K562 (cell line): Measurements from ENCODE around the gene AMELX. TPM values are rescaled to one million over a fixed set of nuclear protein-coding genes. Genes with fewer than 3 reads are reported as not detected.

Source experiments
- ATAC-seq: fragments of 200-7000 bp; cut with Tn5 transposase; 3 replicates; pipeline ENCODE4 v1.9.1; 2020; ENCODE audit warnings: moderate library complexity
- BruUV-seq: library from RNA; stranded (reverse); fragments of 400-500 nt; replicated peaks from 2 replicates; lab custom pipeline; 2021; lab: Mats Ljungman, UMichigan
- CTCF ChIA-PET: fragments of 300-600 bp; formaldehyde crosslinking; extraction: SDS; loops from one replicate; lab custom pipeline; 2021; ENCODE audit warnings: low intra/inter-chr PET ratio; lab: Yijun Ruan, JAX
- POLR2A ChIA-PET: fragments of 300-600, 350-650 bp; sonication (Branson Sonifier 250); formaldehyde crosslinking; extraction: SDS; loops from one replicate; lab custom pipeline; 2021; ENCODE audit warnings: antibody characterized with exemption, inconsistent platforms; lab: Yijun Ruan, JAX
- DNase-seq, 4 experiments: peaks; one replicate each; pipeline versions ENCODE4 v3.0.0 to v3.0.0-alpha.2; 2011 to 2018; ENCODE audit warnings: low spot score in 3 of 4, mixed read lengths in 3 of 4; ENCODE audit errors: extremely low read depth in 1 of 4
- FAIRE-seq: peaks from 2 replicates; lab custom pipeline; 2011; peaks lifted over from hg19 to GRCh38; lab: Jason Lieb, UNC
- H2AFZ ChIP-seq: 2 replicates; pipeline ENCODE4 v1.6.0; 2011; ENCODE audit warnings: low read depth, low read length, control low read depth, inconsistent platforms
- H3K27ac ChIP-seq: fragments of 200-600 bp; 3 replicates; pipeline ENCODE4 v1.8.0; 2011; ENCODE audit warnings: low read depth, mild to moderate bottlenecking, control low read depth, inconsistent platforms, low read length, moderate library complexity, mixed read lengths; ENCODE audit errors: extremely low read depth
- H3K27me3 ChIP-seq, 2 experiments: fragments of 300-600 bp in 1 of 2; 2 replicates in 1 of 2; 3 replicates in 1 of 2; pipeline versions ENCODE4 v1.6.0 to v1.8.0; 2011; ENCODE audit warnings: inconsistent platforms in 2 of 2, low read length in 2 of 2, mild to moderate bottlenecking in 1 of 2, mixed read lengths in 1 of 2, moderate library complexity in 1 of 2; ENCODE audit not compliant: control insufficient read depth in 2 of 2, insufficient read depth in 2 of 2
- H3K36me3 ChIP-seq: fragments of 300-600 bp; 3 replicates; pipeline ENCODE4 v1.8.0; 2011; ENCODE audit warnings: mild to moderate bottlenecking, low read length, inconsistent platforms; ENCODE audit not compliant: control insufficient read depth, insufficient read depth
- H3K4me1 ChIP-seq, 2 experiments: fragments of 200-600 bp in 1 of 2; replicated peaks in 1 of 2; 2 replicates in 1 of 2; 3 replicates in 1 of 2; pipeline versions ENCODE4 v1.5.1 to v1.8.0; 2011; ENCODE audit warnings: inconsistent platforms in 2 of 2, low read length in 2 of 2, mild to moderate bottlenecking in 1 of 2, mixed read lengths in 1 of 2, moderate library complexity in 1 of 2; ENCODE audit not compliant: control insufficient read depth in 2 of 2, insufficient read depth in 2 of 2
- H3K4me2 ChIP-seq: 2 replicates; pipeline ENCODE4 v1.6.1; 2011; ENCODE audit warnings: low read length, control low read depth, inconsistent platforms, mixed read lengths; ENCODE audit not compliant: insufficient read depth
- H3K4me3 ChIP-seq: fragments of 200-600 bp; sonication (generic), shearing (Covaris generic); 2 replicates; pipeline ENCODE4 v1.5.1; 2016; ENCODE audit warnings: control low read depth, inconsistent platforms
- H3K79me2 ChIP-seq: fragments of 200-600 bp; 3 replicates; pipeline ENCODE4 v1.8.0; 2011; ENCODE audit warnings: low read length, inconsistent platforms; ENCODE audit not compliant: control insufficient read depth, insufficient read depth
- H3K9ac ChIP-seq, 2 experiments: 2 replicates each; pipeline versions ENCODE4 v1.6.0 to v1.6.1; 2011; ENCODE audit warnings: low read depth in 2 of 2, low read length in 2 of 2, control low read depth in 1 of 2, inconsistent platforms in 1 of 2, mild to moderate bottlenecking in 1 of 2, mixed read lengths in 1 of 2; ENCODE audit not compliant: insufficient read depth in 1 of 2
- H3K9me1 ChIP-seq: one replicate; pipeline ENCODE4 v1.6.0; 2011; ENCODE audit warnings: inconsistent platforms, mild to moderate bottlenecking, low read length, moderate library complexity; ENCODE audit not compliant: control insufficient read depth, insufficient read depth
- H3K9me3 ChIP-seq: replicated peaks from 2 replicates; pipeline ENCODE4 v1.5.1; 2011; ENCODE audit warnings: low read depth, low read length, inconsistent platforms; ENCODE audit not compliant: control insufficient read depth, insufficient read depth
- H4K20me1 ChIP-seq: replicated peaks from 2 replicates; pipeline ENCODE4 v1.6.1; 2011; ENCODE audit warnings: low read length, inconsistent platforms, mixed read lengths; ENCODE audit not compliant: control insufficient read depth, insufficient read depth
- ADNP ChIP-seq: fragments of 200-800 bp; sonication (Bioruptor generic); IDR thresholded peaks from 2 replicates; pipeline ENCODE4 v1.6.1; 2016; ENCODE audit warnings: missing genetic modification characterization, missing compliant biosample characterization
- MEF2A ChIP-seq: IDR thresholded peaks from 2 replicates; pipeline ENCODE4 v1.6.1; 2011; ENCODE audit warnings: low read depth, mild to moderate bottlenecking, low read length, moderate library complexity; ENCODE audit not compliant: control insufficient read depth
- MEIS2 ChIP-seq: fragments of 450-650 bp; IDR thresholded peaks from 2 replicates; pipeline ENCODE4 v1.6.1; 2014; ENCODE audit warnings: mild to moderate bottlenecking; ENCODE audit not compliant: partially characterized antibody
- PATZ1 ChIP-seq: fragments of 250-450 bp; sonication (Bioruptor Pico); IDR thresholded peaks from 2 replicates; pipeline ENCODE4 v1.5.0; 2020; ENCODE audit warnings: mild to moderate bottlenecking, borderline replicate concordance
- SFPQ ChIP-seq: fragments of 200-400 bp; formaldehyde crosslinking; IDR thresholded peaks from 2 replicates; pipeline ENCODE4 v1.6.1; 2017; ENCODE audit warnings: mild to moderate bottlenecking, low read depth, low read length, moderate library complexity
- TCFL5 ChIP-seq: fragments of 250-450 bp; sonication (Bioruptor Pico); conservative IDR thresholded peaks from 2 replicates; pipeline ENCODE4 v1.6.1; 2021; ENCODE audit warnings: mild to moderate bottlenecking, moderate library complexity, matching md5 sums
- ZBTB40 ChIP-seq, 2 experiments: fragments of 450-650 bp in 1 of 2; sonication (generic) in 1 of 2; formaldehyde crosslinking in 1 of 2; IDR thresholded peaks; 2 replicates each; pipeline versions ENCODE4 v1.7.1 to v1.9.0; 2016 to 2022; ENCODE audit warnings: inconsistent platforms in 1 of 2, mild to moderate bottlenecking in 1 of 2, missing genetic modification reagents in 1 of 2
- ZNF212 ChIP-seq: fragments of 450-650 bp; formaldehyde crosslinking; IDR thresholded peaks from 2 replicates; pipeline ENCODE4 v1.4.0; 2020; ENCODE audit warnings: mild to moderate bottlenecking
- ZNF695 ChIP-seq: fragments of 450-650 bp; formaldehyde crosslinking; IDR thresholded peaks from 2 replicates; pipeline ENCODE4 v1.4.0; 2020; ENCODE audit warnings: mild to moderate bottlenecking, moderate library complexity
- WGBS: fragments of 100-300 bp; shearing (Covaris generic); methylation state at CpG from one replicate; pipeline ENCODE4 v1.1.6; 2016; ENCODE audit warnings: low coverage, mixed read lengths; ENCODE audit not compliant: insufficient coverage; ENCODE audit errors: missing lambda C conversion rate; 5-methylcytosine and 5-hydroxymethylcytosine counted together
- in situ Hi-C: fragments of 300-500 bp; cut with MboI; formaldehyde crosslinking; loops from 4 replicates; pipeline ENCODE4 v1.15.0; 2018; ENCODE audit warnings: inconsistent platforms, mixed read lengths
- intact Hi-C: fragments of 100-400 bp; cut with micrococcal nuclease; formaldehyde crosslinking; loops from 2 replicates; pipeline ENCODE4 v1.14.2; 2022
- polyA plus RNA-seq, 8 experiments: library from polyadenylated mRNA; depleted of rRNA in 4 of 8; stranded (reverse) in 5 of 8; unstranded in 3 of 8; fragments of >200 nt; fragmentation: Nextera tagmentation in 2 of 8; fragmentation: Illumina TruSeq in 1 of 8; extraction: Ambion mirVana in 2 of 8; extraction: Trizol in 1 of 8; gene quantifications; 2 replicates each; pipeline versions ENCODE4 v1.2.1 to v1.2.3, GENCODE V29; 2011 to 2014; ENCODE audit warnings: inconsistent platforms in 1 of 8, missing spikeins in 1 of 8
- total RNA-seq, 7 experiments: library from RNA; depleted of rRNA in 6 of 7; stranded (reverse); fragments of >200 nt in 6 of 7; fragmentation: Illumina TruSeq in 2 of 7; extraction: Trizol in 2 of 7; gene quantifications; 2 replicates each; pipeline versions ENCODE4 v1.2.1 to v1.2.3, GENCODE V29; 2011 to 2021; ENCODE audit warnings: low replicate concordance in 1 of 7

The AMELX gene
- total and polyA plus RNA-seq, 9 of the 15 experiments (the other 6 are each of a cell fraction or from before 2014, with no cell fraction given): 0.22 TPM; not detected in 8

- POLR2A ChIA-PET: no interaction called here
- DNase-seq (no peak), FAIRE-seq (no peak), ATAC-seq (no peak)
- Histone ChIP-seq H2AFZ (no peak overlapping the region), H3K9me1 (no peaks in the 10 kb centered on the region), H3K9ac (no peak overlapping the region), H3K9me3 (no peaks in the 10 kb centered on the region), H3K4me2 (no peak overlapping the region), H3K79me2 (peaks cover 87% of the 10 kb centered on the region), H3K36me3 (peaks cover 17% of the 10 kb centered on the region; the same call in 2 of the 3 replicates), H3K4me1 (peaks cover 0 to 39% of the 10 kb centered on the region in 2 experiments; a peak in 3 of 5 replicates), H3K27ac (no peak overlapping the region), H3K27me3 (no peaks in the 10 kb centered on the region), H3K4me3 (no peak overlapping the region), H4K20me1 (no peaks in the 10 kb centered on the region)
- intact Hi-C loops (no loop called here), in situ Hi-C loops (no loop called here)
- CTCF ChIA-PET: no interaction called here
- WGBS: 69% methylated on average over 2 of the region's 2 CpGs
- BruUV-seq: no TSS peak
- TF ChIP-seq MEIS2: no peak
- no peak for TF ChIP-seq TCFL5
- no peak for TF ChIP-seq ADNP
- no peak for TF ChIP-seq SFPQ
- no peak for TF ChIP-seq ZBTB40 (IDR thresholded peaks at IDR 0.05)
- no peak for TF ChIP-seq ZBTB40 (CRISPR knock-in tag; IDR thresholded peaks at IDR 0.05)
- TF ChIP-seq MEF2A: no peak
- no peak for TF ChIP-seq ZNF212 (CRISPR knock-in tag)
- no peak for TF ChIP-seq ZNF695 (CRISPR knock-in tag)
- TF ChIP-seq PATZ1: no peak
Observed at GRCh38 chrX:11331788-11332187, 38.6 kb downstream of the AMELX start.
